Panc1 (cell line): ENCODE results near the gene TP73.

ENCODE experiments used
- CTCF ChIP-seq: fragments of 450-650 bp; IDR thresholded peaks from 2 replicates; pipeline ENCODE4 v1.5.1; 2017; ENCODE audit warnings: mild to moderate bottlenecking
- POLR2AphosphoS5 ChIP-seq: IDR thresholded peaks from 2 replicates; pipeline ENCODE4 v1.6.1; 2012; ENCODE audit warnings: mild to moderate bottlenecking, low read depth, low read length, moderate library complexity
- REST ChIP-seq, 2 experiments: IDR thresholded peaks; 2 replicates each; pipeline ENCODE4 v1.6.1; 2011 to 2012; ENCODE audit warnings: low read depth in 2 of 2, control low read depth in 1 of 2, low read length in 1 of 2, mild to moderate bottlenecking in 1 of 2, moderate library complexity in 1 of 2; ENCODE audit not compliant: insufficient read depth in 1 of 2
- SIN3A ChIP-seq: IDR thresholded peaks from 2 replicates; pipeline ENCODE4 v1.6.1; 2012; ENCODE audit warnings: low read depth, mild to moderate bottlenecking, low read length, moderate library complexity, borderline replicate concordance; ENCODE audit not compliant: insufficient read depth
- TCF7L2 ChIP-seq: IDR thresholded peaks from 2 replicates; pipeline ENCODE4 v1.6.1; 2011; ENCODE audit warnings: mild to moderate bottlenecking, low read depth, low read length, inconsistent platforms

- TF ChIP-seq CTCF: no peak
- no peak for TF ChIP-seq POLR2AphosphoS5
- no peak for TF ChIP-seq REST (IDR thresholded peaks at IDR 0.05; ENCODE audit: insufficient read depth in 1 of 2, low read depth in 2 of 2, low read length in 1 of 2)
- TF ChIP-seq SIN3A: no peak
- TF ChIP-seq TCF7L2: no peak
Measured at GRCh38 chr1:3645247-3645646, 7.1 kb upstream of the TP73 start.
